HG02798 (cell line): ENCODE data around the gene CRYBG3.
"Not testable (repeated sequence)": the region's sequence is repeated elsewhere in the genome, so short reads cannot be mapped to it uniquely, and the experiment has no call there.

Experiments used
- ATAC-seq: cut with Tn5 transposase; IDR thresholded peaks from one replicate; pipeline ENCODE4 v1.9.1; 2021; ENCODE audit warnings: mild to moderate bottlenecking; ENCODE audit not compliant: unreplicated experiment, poor library complexity

CRYBG3 gene

GRCh38 chr3:97892852-97893251, 71.0 kb downstream of the CRYBG3 start:
- no peak for ATAC-seq

GRCh38 chr3:97895216-97895615, 73.4 kb downstream of the CRYBG3 start:
- ATAC-seq, result peak; percentile 82

- no peak for ATAC-seq
Measured at GRCh38 chr3:97896129-97896528, 74.3 kb downstream of the CRYBG3 start.

- no peak for ATAC-seq
Measured at GRCh38 chr3:97896547-97896946, 74.7 kb downstream of the CRYBG3 start.

GRCh38 chr3:97899331-97899730, 77.5 kb downstream of the CRYBG3 start:
- no peak for ATAC-seq

GRCh38 chr3:97901313-97902248, 79.8 kb downstream of the CRYBG3 start:
- no peak for ATAC-seq

GRCh38 chr3:97909830-97910229, 88.0 kb downstream of the CRYBG3 start:
- not testable (repeated sequence) for ATAC-seq

- ATAC-seq, result peak; percentile 49
Measured at GRCh38 chr3:97910236-97910831, 88.5 kb downstream of the CRYBG3 start.

GRCh38 chr3:97910931-97911351, 89.1 kb downstream of the CRYBG3 start:
- ATAC-seq, result peak; percentile 40

GRCh38 chr3:97911459-97911858, 89.6 kb downstream of the CRYBG3 start:
- ATAC-seq, result no peak

GRCh38 chr3:97914388-97914787, 92.6 kb downstream of the CRYBG3 start:
- no peak for ATAC-seq

GRCh38 chr3:97916576-97916975, 94.8 kb downstream of the CRYBG3 start:
- ATAC-seq, result no peak

- no peak for ATAC-seq
Measured at GRCh38 chr3:97917813-97918536, 96.2 kb downstream of the CRYBG3 start.

- no peak for ATAC-seq
Measured at GRCh38 chr3:97927704-97928103, 105.9 kb downstream of the CRYBG3 start.

- ATAC-seq, result no peak
Measured at GRCh38 chr3:97928986-97929385, 107.2 kb downstream of the CRYBG3 start.

GRCh38 chr3:97930018-97930417, 108.2 kb downstream of the CRYBG3 start:
- no peak for ATAC-seq

- ATAC-seq, result no peak
Measured at GRCh38 chr3:97931218-97931617, 109.4 kb downstream of the CRYBG3 start.

GRCh38 chr3:97932387-97932801, 110.6 kb downstream of the CRYBG3 start:
- ATAC-seq, result no peak

GRCh38 chr3:97934980-97935695, 113.3 kb downstream of the CRYBG3 start:
- no peak for ATAC-seq

GRCh38 chr3:97935842-97936241, 114.0 kb downstream of the CRYBG3 start:
- ATAC-seq, result no peak
